RWPE2 (cell line): ENCODE measurements around the gene SMPD3.

Experiments used
- ATAC-seq: fragments of 200-7000 bp; cut with Tn5 transposase; 3 replicates; pipeline ENCODE4 v1.9.1; 2021; ENCODE audit warnings: low read depth
- DNase-seq: peaks from one replicate; pipeline ENCODE4 v3.0.0-alpha.2; 2020; ENCODE audit warnings: low spot score
- H3K27ac ChIP-seq: fragments of 450-650 bp; 2 replicates; pipeline ENCODE4 v1.5.1; 2017; ENCODE audit warnings: mild to moderate bottlenecking; ENCODE audit not compliant: poor library complexity, severe bottlenecking
- H3K27me3 ChIP-seq: fragments of 250-450 bp; sonication (Bioruptor Pico); 2 replicates; pipeline ENCODE4 v1.5.1; 2021; ENCODE audit warnings: mild to moderate bottlenecking, moderate library complexity; ENCODE audit not compliant: insufficient read depth, poor library complexity, severe bottlenecking
- H3K36me3 ChIP-seq: fragments of 250-450 bp; sonication (Bioruptor Pico); 2 replicates; pipeline ENCODE4 v1.5.1; 2020; ENCODE audit warnings: low read depth, mild to moderate bottlenecking, moderate library complexity
- H3K4me1 ChIP-seq: fragments of 250-450 bp; sonication (Bioruptor Pico); 2 replicates; pipeline ENCODE4 v1.5.1; 2021; ENCODE audit warnings: mild to moderate bottlenecking, moderate library complexity; ENCODE audit not compliant: insufficient read depth, poor library complexity, severe bottlenecking
- H3K4me3 ChIP-seq: fragments of 250-450 bp; sonication (Bioruptor Pico); 2 replicates; pipeline ENCODE4 v1.5.1; 2021; ENCODE audit warnings: mild to moderate bottlenecking, moderate library complexity; ENCODE audit not compliant: severe bottlenecking
- H3K9me3 ChIP-seq: fragments of 250-450 bp; sonication (Bioruptor Pico); 2 replicates; pipeline ENCODE4 v1.5.1; 2021; ENCODE audit warnings: mild to moderate bottlenecking, moderate library complexity; ENCODE audit not compliant: severe bottlenecking
- CTCF ChIP-seq: fragments of 450-650 bp; IDR thresholded peaks from one replicate; pipeline ENCODE4 v1.5.1; 2017; ENCODE audit warnings: mild to moderate bottlenecking, moderate library complexity; ENCODE audit not compliant: poor library complexity, severe bottlenecking

SMPD3 gene

DNA sequence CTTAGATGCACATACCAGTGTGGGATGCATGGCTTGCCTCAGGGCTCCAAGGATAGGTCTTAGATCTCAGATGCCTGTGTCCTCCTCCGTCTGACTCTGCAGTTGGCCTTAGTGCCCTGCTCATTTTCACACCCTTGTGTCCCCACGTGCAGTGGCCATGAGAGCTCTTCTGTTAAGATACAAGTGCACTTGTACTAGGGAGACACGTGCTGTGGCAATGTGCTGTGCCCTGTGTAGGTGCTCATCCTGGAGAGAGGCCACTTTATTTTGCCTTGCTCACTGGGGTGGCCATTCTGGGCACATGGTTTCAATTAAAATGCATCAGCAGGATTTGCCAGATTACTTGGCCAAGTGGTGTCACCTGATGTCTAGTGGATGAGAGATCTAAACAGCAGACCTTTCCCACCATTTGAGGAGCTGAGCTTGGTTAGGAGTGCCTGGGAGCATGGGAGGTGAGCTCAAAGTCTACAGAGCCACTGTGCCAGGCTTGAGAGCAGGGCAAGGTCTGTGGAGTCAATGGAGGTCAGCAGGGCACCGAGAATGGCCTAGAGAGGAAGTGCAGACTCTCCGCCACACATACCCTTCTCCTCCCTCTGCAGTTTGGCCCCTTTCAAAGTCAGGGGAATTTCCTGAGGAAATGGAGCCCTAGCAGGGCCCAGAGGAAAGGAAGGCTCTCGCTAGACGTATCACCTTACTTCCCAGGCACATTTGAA lies 25.2 kb upstream of the SMPD3 start:
- Histone ChIP-seq H3K27ac (no peak overlapping the region), H3K4me1 (no peaks in the 10 kb centered on the region), H3K9me3 (no peaks in the 10 kb centered on the region), H3K27me3 (no peaks in the 10 kb centered on the region), H3K36me3 (no peaks in the 10 kb centered on the region), H3K4me3 (no peak overlapping the region)
- ATAC-seq, result no peak
- TF ChIP-seq CTCF, result no peak
- no peak for DNase-seq

DNA sequence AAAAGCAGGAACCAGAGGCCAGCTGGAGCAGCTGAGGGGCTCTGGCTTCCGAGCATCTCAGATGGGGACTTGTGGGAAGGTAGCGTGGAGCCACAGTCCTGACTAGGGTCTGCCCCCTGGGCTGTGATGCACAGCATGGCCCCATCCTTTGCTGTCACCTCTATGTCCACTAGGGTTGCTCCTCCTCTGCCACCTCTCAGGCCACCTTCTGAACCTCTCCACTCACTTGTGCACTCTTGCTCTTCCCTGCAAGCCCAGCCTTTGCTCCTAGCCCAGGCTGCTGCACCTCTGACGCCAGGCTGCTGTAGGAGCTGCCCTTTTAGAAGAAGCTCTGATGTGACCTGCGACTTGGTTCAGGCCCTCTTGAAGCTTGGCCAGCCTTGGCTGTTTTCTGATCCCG lies 24.3 kb upstream of the SMPD3 start:
- ATAC-seq, result no peak
- no peaks in the 10 kb centered on the region for H3K27me3 ChIP-seq
- no peaks in the 10 kb centered on the region for H3K9me3 ChIP-seq
- DNase-seq, result no peak
- no peaks in the 10 kb centered on the region for H3K36me3 ChIP-seq
- no peak overlapping the region for H3K4me3 ChIP-seq
- no peak for TF ChIP-seq CTCF
- no peak overlapping the region for H3K27ac ChIP-seq
- no peaks in the 10 kb centered on the region for H3K4me1 ChIP-seq

DNA sequence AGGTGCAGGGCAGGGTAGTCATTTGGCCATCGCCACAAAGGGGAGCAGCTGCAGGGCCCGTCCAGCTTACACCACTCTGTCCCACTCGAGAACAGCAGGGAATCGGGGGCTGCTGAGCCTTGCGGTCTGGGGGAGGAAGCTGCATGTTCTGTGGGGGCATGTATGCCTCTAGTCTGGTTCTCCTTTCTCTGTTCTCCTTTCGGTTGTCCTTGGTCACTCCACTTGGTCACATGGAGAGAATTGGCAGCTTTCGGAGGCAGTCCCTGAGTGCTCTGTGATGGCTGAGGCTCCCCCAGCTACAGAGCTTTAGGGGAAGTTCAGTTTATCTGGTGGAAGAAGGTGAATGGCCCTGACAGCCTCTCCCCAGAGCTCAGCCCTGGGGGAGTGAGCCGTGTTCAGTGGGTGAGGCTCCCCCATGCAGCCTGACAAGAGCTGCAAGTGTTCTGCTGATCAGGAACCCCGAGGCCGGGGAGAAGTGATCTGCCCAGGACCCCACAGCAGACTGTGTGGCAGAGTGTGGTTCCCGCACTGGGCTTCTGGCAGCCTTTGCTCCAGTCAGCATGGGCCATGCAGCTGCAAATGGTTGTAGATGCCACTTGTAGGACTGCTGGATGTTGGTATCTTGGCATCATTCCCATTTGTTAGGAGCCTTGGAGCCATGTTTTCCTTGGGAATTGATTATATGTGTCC lies 22.3 kb upstream of the SMPD3 start:
- no peak for ATAC-seq
- H3K4me3 ChIP-seq, result no peak overlapping the region
- H3K27ac ChIP-seq, result no peak overlapping the region
- H3K4me1 ChIP-seq, result no peaks in the 10 kb centered on the region
- H3K36me3 ChIP-seq, result no peaks in the 10 kb centered on the region
- no peaks in the 10 kb centered on the region for H3K9me3 ChIP-seq
- no peaks in the 10 kb centered on the region for H3K27me3 ChIP-seq
- DNase-seq, result no peak
- no peak for TF ChIP-seq CTCF

DNA sequence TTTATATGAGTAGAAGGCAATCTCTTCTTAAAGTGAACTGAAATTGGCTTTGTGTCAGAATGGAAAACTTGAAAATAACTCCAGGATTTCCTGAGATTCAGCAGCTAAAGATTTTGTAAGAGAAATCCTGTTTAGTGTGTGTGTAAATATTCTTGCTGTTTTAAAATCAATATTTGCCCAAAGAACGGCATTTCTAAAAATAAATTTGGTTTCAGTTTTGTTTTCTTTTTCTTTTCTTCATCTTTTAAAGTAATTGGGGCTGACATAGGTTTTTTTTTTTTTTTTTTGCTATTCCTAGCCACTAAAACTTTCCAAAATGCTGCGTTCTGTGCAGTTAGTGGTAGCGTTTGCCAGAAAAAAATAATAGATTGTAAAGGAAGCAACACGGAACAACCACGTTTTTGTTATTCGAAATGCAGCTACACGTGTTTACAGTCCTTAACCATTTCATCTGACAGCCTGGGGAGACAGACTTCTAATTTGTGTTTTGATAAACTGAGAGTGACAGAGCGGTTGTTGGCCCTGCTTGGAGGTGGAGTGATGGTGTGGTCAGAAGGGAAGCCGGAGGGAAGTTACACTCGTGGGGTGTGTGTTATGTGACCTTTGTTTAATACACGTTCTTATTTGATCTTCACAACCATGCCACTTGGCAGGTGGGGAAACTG lies 21.6 kb upstream of the SMPD3 start:
- no peak for ATAC-seq
- no peak for TF ChIP-seq CTCF
- H3K4me3 ChIP-seq, result no peak overlapping the region
- H3K36me3 ChIP-seq, result no peaks in the 10 kb centered on the region
- no peaks in the 10 kb centered on the region for H3K9me3 ChIP-seq
- H3K27me3 ChIP-seq, result no peaks in the 10 kb centered on the region
- no peaks in the 10 kb centered on the region for H3K4me1 ChIP-seq
- no peak for DNase-seq
- no peak overlapping the region for H3K27ac ChIP-seq

DNA sequence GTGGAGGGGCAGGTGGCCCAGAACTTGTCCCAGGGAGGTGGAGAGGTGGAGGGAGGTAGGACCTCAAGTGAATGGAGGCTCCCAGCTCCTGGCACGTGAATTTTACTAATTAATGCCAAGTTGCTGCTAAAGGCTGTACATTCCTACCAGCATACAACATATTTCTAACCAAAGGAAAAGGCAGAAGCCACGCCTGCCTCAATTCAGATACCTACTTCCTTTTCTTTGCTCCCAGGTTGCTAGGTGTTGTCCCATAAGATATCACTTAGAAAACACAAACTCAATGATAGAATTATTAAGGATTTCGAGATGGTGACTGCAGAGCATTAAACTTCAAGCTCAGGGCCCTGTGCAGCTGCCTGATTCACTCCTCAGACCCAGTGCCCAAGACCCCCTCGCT lies 20.5 kb upstream of the SMPD3 start:
- ATAC-seq, result no peak
- Histone ChIP-seq H3K27ac (no peak overlapping the region), H3K4me3 (no peak overlapping the region), H3K9me3 (no peaks in the 10 kb centered on the region), H3K27me3 (no peaks in the 10 kb centered on the region), H3K36me3 (no peaks in the 10 kb centered on the region), H3K4me1 (no peaks in the 10 kb centered on the region)
- TF ChIP-seq CTCF, result no peak
- DNase-seq, result no peak
